TTC549 (cell line): ENCODE data around the gene KRT9.
"Not testable (repeated sequence)": the region's sequence is repeated elsewhere in the genome, so short reads cannot be mapped to it uniquely, and the experiment has no call there.

ENCODE experiments used
- FAIRE-seq: peaks from 2 replicates; lab custom pipeline; 2012; peaks lifted over from hg19 to GRCh38; lab: Jason Lieb, UNC

Gene KRT9

GRCh38 chr17:41578971-41579370 is 7.1 kb upstream of the KRT9 start:
- FAIRE-seq: no peak

- no peak for FAIRE-seq
Measured at GRCh38 chr17:41578538-41578937, 6.7 kb upstream of the KRT9 start.

- not testable (repeated sequence) for FAIRE-seq
Measured at GRCh38 chr17:41576740-41577139, 4.9 kb upstream of the KRT9 start.

GRCh38 chr17:41575336-41575735 is 3.5 kb upstream of the KRT9 start:
- no peak for FAIRE-seq

- FAIRE-seq: no peak
Measured at GRCh38 chr17:41567317-41567716, 4.5 kb downstream of the KRT9 start.

GRCh38 chr17:41565338-41565737 is 6.5 kb downstream of the KRT9 start:
- no peak for FAIRE-seq

- no peak for FAIRE-seq
Measured at GRCh38 chr17:41563607-41564170, 8.2 kb downstream of the KRT9 start.

- no peak for FAIRE-seq
Measured at GRCh38 chr17:41561554-41561953, 10.3 kb downstream of the KRT9 start.

- FAIRE-seq: no peak
Measured at GRCh38 chr17:41559548-41559947, 12.3 kb downstream of the KRT9 start.

- FAIRE-seq: no peak
Measured at GRCh38 chr17:41556931-41557330, 14.9 kb downstream of the KRT9 start.

- no peak for FAIRE-seq
Measured at GRCh38 chr17:41556306-41556705, 15.6 kb downstream of the KRT9 start.

- FAIRE-seq: no peak
Measured at GRCh38 chr17:41555105-41555887, 16.6 kb downstream of the KRT9 start.

- no peak for FAIRE-seq
Measured at GRCh38 chr17:41553987-41554680, 17.7 kb downstream of the KRT9 start.

GRCh38 chr17:41553176-41553575 is 18.7 kb downstream of the KRT9 start:
- FAIRE-seq: no peak

- FAIRE-seq: no peak
Measured at GRCh38 chr17:41552455-41552854, 19.4 kb downstream of the KRT9 start.

GRCh38 chr17:41551365-41551764 is 20.5 kb downstream of the KRT9 start:
- no peak for FAIRE-seq

GRCh38 chr17:41549596-41550039 is 22.2 kb downstream of the KRT9 start:
- FAIRE-seq: no peak

GRCh38 chr17:41548844-41549595 is 22.8 kb downstream of the KRT9 start:
- FAIRE-seq: peak; percentile 65

- FAIRE-seq: no peak
Measured at GRCh38 chr17:41547921-41548843, 23.7 kb downstream of the KRT9 start.

GRCh38 chr17:41547378-41547841 is 24.4 kb downstream of the KRT9 start:
- FAIRE-seq: no peak

- FAIRE-seq: no peak
Measured at GRCh38 chr17:41546819-41547218, 25.0 kb downstream of the KRT9 start.
